HG03045 (cell line): ENCODE data around the gene RSPH9.

Source experiments
- ATAC-seq: cut with Tn5 transposase; IDR thresholded peaks from one replicate; pipeline ENCODE4 v1.9.1; 2021; ENCODE audit warnings: mild to moderate bottlenecking, moderate library complexity; ENCODE audit not compliant: unreplicated experiment

Gene RSPH9

DNA sequence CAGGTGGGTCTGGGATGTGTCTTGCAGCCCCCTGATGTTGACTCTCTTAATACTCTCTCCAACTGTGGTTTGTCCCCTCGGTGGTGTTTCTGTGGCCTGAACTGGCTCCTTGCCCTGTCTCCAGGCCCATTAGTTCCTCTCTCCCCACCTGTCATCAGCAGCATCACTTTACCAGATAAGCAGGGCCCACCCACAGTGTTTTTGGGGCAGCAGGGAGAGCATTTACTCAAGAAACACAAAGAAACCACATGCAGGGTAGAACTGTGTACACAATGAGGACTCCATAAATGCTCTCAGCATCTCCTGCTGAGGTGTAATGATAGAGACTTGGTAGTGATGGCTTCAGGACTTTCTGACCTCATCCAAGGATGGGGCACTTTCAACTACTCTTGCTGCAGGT is 62.9 kb downstream of the RSPH9 start:
- ATAC-seq = no peak

DNA sequence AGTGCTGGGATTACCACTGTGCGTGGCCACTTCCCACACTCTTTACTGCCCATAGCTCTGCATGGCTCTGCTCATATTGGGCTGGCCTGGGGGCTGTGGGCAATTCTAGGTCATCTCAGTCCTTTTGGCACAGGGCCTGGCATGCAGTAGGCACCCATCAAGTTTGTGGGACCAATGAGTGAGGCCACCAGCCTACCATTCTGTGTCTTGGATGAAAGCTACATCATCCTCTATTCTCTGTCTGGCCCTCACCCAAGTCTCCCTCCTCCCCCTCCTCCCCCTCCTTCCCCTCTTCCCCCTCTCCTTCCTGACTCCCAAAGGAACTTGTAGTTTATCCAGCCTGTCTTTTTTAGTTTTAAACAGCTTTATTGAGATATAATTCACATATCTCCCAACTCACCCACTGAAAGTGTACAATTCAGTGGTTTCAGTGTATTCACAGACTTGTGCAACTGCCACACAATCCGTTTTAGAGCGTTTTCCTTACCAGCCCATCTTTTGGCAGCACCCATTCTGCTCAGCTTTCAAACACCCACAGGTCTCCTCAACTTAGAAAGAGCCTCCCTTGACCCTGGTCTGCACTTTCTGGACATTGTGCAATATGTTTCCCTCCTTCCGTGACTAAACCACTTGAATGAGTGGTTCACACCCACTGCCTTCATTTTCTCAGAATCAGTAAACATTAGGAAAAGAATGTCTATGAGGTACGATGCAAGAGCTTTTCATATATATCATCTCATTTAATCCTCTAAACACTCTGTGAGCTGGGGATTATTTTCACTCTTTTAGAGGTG is 64.2 kb downstream of the RSPH9 start:
- no peak for ATAC-seq

DNA sequence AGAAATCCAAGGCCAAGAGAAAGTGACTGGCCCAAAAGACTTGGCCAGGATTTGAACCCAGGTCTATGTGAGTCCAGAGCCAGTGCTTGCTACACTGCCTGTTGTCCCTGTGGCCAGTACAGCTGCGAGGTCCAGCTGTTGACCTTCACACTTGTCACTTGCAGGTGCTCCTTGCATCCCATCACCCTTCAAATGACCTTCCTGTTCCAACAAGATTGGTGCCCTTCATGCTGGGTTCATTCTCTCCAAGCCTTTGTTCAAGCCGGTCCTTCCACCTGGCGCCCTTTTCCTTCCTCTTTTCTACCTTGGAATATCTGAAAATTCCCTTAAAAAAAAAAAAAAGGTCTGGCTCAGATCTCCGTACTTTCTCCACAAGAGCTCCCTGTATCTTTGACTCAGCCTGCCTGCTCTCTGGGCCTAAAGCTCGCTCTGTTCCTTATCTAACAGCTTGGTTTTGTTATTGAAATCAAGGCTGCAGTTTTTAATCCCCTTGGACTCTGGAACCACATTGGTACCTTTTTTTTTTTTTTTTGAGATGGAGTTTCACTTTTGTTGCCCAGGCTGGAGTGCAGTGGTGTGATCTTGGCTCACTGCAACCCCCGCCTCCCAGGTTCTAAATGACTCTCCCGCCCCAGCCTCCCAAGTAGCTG is 64.9 kb downstream of the RSPH9 start:
- ATAC-seq = no peak

DNA sequence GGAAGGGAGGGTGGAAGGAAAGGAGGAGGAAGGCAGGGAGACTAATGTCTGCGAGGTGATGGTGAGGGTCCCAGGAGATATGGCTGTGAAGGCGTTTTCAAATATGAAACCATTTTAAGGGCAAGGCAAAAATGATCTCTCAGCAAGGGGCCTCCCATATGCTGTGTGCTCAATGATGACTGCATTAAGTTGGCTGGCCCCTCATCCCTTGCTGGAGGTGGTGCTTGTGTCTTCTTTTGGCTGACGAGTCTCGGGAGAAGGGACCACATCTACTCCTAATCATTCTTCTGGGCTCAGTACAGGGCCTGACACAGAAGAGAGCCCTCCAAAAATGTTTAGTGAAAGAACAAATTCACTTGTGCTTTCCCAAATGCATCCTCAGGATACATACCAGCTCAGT is 65.7 kb downstream of the RSPH9 start:
- no peak for ATAC-seq

DNA sequence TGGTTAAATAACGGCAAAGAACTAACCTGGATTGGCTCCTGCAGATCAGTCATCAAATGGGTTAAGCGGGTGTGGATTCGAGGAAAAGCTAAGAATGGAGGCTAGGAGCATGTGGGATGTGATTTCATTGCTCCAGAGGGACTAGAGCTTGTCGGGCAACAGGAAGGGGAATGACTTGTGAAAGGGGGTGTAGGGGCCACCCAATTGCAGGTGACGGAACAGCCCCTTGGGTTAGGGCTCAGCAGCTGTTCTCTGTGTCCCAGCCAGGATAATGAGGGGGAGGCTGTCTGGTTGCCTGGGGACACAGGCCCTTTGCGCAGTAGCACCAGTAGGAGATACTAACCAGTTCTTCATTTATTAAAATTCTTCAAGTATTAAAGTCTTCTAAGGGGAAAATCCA is 67.7 kb downstream of the RSPH9 start:
- ATAC-seq = no peak

DNA sequence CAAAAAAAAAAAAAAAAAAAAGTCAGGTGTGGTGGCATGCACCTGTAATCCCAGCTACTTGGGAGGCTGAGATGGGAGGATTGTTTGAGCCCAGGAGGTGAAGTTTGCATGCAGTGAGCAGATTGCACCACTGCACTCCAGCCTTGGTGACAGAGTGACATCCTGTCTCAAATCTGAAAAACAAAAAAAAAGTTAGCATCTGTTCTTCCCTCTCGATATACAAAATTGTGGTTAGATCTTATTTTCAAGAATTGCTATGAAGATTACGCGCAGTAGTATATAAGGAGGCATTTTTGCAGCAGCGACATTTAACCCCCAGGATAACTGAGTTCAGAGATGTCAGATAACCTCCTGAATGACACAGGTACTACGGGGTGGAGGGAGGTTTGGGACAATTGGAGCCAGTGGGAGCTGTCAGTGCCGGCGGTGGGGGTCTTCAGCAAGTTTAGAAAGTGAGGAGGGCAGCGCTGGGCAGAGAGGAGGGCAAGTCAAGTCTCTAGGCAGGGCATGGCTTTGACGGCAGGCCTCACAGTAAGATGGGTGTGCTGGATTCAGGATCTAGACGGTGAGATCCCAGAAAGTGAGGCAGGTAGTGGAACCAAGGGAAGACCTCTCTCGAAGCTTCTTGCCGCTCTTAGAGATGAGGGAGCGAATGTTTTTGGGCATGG is 68.9 kb downstream of the RSPH9 start:
- ATAC-seq = no peak

DNA sequence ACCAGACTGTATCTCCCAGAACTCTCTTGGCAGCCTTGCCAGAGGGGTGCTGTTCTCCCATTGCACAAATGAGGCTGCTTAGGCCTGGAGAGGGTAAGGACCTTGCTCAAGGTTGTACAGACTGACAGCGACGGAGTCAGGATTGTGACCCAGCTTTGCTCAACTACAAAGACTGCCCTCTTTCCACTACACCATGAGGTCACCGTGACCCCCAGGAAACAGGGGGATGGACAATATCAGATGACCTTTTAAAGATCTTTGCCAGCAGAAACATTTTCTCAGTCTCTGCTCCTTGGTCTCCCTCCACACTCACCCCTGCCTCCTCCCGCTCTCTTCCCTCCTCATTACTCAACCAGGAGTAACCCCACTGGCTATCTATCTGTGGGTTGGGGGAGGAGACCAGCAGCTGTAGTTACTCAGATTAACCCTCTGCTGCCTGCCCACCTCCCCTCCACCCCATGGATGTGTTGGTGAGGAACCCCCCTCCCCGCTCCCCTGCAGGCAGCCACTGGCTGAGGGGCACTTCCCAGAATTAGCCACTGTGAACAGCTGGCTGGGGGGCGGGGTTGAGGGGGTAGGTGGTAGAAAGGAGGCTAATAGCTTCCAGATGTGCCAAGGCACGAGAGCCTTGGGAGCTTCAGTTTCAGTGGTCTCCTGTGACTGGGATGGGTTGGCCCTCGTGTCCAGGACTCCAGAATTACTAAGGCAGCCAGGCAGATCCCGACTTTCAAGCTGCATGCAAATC is 69.6 kb downstream of the RSPH9 start:
- ATAC-seq = peak; percentile 8

DNA sequence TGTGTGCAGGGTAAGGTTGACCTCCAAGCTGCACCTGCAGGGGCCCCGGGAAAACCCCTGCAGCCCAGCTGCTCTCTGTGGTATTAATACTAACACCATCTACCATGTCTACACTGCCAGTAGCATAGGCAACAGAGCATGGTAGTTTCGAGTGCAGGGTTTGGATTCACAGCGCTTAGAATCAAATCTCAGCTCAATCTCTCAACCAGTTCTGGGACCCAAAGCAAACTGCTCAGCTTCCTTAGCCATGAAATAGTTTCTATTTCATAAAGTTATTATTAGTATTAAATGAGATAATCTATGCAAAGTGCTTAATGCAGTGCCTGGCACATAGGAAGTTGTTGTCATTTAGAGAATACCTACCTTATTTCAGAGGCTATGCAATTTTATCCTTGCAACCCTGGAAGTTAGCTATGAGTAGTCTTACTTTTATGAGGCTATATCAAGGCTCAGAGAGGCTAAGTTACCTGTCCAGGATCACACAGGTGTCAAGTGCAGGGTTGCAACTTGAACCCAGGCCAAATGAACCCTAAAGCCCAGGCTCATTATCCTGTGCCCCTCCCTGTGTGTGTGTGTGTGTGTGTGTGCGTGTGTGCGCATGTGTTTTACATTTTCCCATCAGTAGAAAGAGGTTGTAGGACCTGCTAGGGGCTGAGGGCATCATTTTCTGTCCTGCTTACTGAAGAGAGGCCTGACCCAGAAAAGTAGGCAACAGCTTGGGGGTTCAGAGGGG is 70.4 kb downstream of the RSPH9 start:
- ATAC-seq = peak; percentile 87

DNA sequence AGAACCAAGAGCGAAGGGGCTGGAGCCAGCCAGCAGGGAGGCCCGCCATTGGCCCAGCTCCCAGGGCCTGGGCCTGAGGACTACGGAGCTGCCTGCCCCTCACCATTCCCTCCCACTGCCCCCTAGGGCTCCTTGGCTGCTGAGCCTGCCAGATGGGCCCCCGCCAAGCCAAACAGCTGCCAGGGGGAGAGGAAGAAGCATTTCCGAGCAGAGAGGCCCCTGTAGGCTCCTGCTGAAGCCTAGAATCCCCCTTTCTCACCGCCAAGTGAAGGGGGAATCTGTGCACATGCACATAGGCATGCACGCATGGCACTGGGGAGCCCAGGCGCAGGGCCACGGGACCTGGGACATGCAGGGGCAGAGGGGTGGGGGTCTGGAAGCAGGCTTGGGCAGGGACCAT is 71.3 kb downstream of the RSPH9 start:
- no peak for ATAC-seq

DNA sequence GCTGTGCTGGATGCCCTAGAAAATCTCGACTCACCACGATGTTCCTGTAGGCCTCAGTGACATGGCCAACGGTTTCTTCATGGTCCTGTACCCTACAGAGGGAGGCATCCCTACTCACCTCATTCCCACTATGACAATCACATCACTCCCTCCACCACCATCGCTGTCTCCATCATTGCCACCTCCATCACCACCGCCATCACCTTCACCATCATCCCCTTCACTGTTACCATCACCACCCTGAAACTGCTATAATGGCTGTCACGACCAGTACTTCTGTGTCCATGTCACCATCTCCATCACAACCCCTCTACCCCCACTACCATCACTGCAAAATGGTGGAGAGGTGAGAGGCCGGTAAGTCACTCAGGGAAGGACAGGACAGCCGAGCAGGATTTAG is 72.6 kb downstream of the RSPH9 start:
- no peak for ATAC-seq

DNA sequence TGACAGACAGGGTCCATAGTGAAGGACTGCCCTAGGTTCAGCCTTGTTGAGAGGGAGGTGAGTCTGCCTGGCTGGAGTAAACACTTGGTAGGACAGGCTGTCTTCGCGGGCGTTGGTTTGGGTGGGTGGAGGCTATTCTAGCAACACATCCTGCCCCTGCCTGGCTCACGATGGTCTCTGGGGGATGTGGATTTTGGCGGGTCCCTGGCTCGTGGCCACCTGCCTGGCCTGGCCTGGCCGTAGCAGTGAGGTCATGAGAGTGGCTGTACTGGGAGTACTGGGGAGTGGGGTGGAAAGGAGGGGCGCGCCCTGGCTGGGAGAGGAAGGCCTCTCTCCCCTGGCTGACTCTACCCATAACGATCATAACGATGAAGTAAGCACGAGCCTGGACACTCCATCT is 73.0 kb downstream of the RSPH9 start:
- no peak for ATAC-seq

DNA sequence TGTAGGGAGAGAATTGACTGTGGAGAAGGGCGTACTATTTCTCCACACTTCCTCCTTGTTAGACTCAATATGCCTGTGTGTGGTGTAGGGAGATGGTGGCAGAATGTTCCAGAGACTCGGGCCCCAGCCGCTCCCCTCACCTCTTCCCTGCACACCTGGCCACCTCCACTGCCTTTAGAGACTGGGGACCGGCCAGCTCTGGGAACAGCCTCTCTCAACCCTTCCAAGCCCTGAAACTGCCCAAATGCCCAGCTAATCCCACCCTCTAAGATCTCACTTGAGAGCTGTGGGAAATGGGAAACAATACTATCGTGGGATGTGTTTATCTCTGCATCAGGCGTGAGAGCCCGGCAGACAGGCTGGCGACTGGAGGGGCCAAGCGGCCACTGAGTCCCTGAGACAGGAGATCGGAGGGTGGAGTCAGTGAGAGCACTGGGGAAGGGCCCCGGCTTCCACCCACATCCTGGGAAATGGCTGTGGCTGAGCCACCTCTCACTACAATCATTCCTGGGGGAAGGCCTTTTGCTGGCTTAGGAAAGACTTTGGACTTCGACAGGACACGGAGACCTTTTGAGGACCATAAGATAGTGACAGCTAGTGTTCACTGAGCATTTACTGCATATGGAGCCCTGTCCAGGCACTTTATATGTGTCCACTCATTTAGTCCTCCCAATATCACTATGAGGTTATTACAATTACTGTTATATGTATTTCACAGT is 73.7 kb downstream of the RSPH9 start:
- no peak for ATAC-seq

DNA sequence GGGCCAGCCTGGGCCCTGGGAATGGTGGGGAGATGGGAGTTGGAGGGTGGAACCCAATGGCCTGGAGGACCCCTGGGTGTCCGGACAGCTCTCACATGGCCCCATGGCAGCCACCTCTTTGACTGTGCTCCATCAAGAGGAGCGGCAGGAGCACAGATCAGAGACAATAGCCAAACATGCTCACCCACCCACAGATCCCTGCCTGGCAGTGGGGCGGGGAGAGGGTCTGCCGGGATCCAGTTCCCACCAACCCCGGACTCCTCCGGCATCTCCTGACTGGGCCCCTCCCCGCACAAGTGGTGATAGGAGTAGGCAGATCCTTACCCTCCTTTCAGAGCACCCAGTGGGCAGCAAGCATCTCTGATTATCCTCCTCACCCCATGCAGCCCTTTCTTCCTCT is 74.7 kb downstream of the RSPH9 start:
- no peak for ATAC-seq

DNA sequence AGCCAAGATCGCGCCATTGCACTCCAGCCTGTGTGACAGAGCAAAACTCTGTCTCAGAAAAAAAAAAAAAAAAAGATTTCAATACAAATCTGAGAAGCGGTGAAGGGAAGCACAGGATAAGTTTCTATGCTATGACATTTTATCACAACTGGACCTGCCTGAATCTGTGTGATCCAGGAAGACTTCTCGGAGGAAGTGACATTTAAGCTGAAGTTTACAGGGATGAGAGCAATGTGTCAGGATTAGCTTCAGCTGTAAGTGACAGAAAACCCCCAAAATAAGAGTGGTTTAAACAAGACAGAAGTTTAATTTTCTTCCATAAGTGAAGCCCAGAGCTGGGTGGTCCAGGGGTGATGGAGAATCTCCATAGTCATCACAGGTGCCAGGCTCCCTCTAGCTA is 76.2 kb downstream of the RSPH9 start:
- ATAC-seq = no peak
